GM12891 (cell line): ENCODE data around the gene BRI3BP.
"Not testable (repeated sequence)": the region's sequence is repeated elsewhere in the genome, so short reads cannot be mapped to it uniquely, and the experiment has no call there.

Source experiments
- DNase-seq: peaks from one replicate; pipeline ENCODE4 v3.0.0; 2011; ENCODE audit warnings: low spot score; ENCODE audit not compliant: insufficient read length
- FAIRE-seq: peaks from 2 replicates; lab custom pipeline; 2011; peaks lifted over from hg19 to GRCh38; lab: Jason Lieb, UNC
- PAX5 ChIP-seq: IDR thresholded peaks from 2 replicates; pipeline ENCODE4 v1.6.1; 2011; ENCODE audit warnings: low read length, moderate library complexity, mild to moderate bottlenecking; ENCODE audit not compliant: insufficient read depth, severe bottlenecking
- POLR2A ChIP-seq: IDR thresholded peaks from 2 replicates; pipeline ENCODE4 v1.6.1; 2011; ENCODE audit warnings: low read depth, low read length, control low read depth
- POLR2AphosphoS5 ChIP-seq: IDR thresholded peaks from 2 replicates; pipeline ENCODE4 v1.6.1; 2011; ENCODE audit warnings: low read depth, low read length, control low read depth
- POU2F2 ChIP-seq: IDR thresholded peaks from 2 replicates; pipeline ENCODE4 v1.6.1; 2011; ENCODE audit warnings: low read depth, mild to moderate bottlenecking, control low read depth, low read length, moderate library complexity
- SPI1 ChIP-seq: IDR thresholded peaks from 2 replicates; pipeline ENCODE4 v1.6.1; 2011; ENCODE audit warnings: low read depth, low read length, control low read depth
- TAF1 ChIP-seq: IDR thresholded peaks from 2 replicates; pipeline ENCODE4 v1.6.1; 2011; ENCODE audit warnings: low read depth, low read length, control low read depth

BRI3BP gene

DNA sequence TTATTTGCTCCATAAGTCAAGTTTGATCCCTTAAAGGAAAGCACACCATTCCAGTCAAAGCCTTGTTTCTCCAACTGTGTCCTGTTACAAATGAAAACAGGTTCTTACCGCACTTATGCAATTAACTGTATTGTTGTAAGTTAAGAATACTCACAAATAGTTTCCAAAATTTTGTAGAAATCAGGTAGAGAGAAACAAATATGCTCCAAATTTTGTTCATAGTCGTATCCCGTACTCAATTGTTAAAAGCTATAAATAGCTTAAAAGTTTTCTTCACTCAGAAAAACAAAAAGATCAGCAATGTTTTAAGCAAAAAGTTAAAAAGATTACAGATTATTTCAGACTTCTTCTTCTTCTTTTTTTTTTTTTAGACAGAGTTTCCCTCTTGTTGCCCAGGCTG is 67.8 kb downstream of the BRI3BP start:
- FAIRE-seq (no peak), DNase-seq (no peak)
- TF ChIP-seq SPI1: no peak
- no peak for TF ChIP-seq POLR2A
- TF ChIP-seq POU2F2: no peak
- no peak for TF ChIP-seq PAX5
- TF ChIP-seq POLR2AphosphoS5: no peak
- no peak for TF ChIP-seq TAF1

DNA sequence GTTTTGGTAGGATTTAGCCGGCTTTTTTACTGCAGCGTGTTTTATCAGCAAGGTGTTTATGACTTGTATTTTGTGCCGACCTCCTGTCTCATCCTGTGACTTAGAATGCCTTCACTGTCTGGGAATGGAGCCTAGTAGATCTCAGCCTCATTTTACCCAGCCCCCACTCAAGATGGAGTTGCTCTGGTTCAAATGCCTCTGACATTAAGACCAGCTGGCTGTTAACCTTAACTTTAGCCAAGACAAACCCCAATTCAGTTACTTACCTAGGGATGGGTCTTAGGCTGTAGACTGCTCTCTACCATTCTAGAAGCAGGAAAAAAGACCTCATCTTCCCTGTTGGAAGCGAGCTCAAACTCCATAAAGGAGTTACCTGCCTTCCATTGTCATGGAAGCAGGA is 70.1 kb downstream of the BRI3BP start:
- not testable (repeated sequence) for DNase-seq, FAIRE-seq

DNA sequence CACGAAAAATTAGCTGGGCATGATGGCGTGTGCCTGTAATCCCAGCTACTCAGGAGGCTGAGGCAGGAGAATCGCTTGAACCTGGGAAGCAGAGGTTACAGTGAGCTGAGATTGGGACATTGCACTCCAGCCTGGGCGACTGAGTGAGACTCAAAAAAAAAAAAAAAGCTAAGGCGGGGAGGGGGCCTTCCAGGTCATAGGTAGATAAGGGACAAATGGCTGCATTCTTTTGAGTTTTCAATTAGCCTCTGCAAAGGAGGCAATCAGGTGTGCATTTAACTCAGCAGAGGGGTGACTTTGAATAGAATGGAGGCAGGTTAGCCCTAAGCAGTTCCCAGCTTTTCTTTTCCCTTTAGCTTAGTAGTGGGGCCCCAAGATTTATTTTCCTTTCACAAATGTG is 71.0 kb downstream of the BRI3BP start:
- TF ChIP-seq SPI1: no peak
- TF ChIP-seq POU2F2: no peak
- no peak for TF ChIP-seq PAX5
- TF ChIP-seq POLR2AphosphoS5: no peak
- no peak for TF ChIP-seq TAF1
- TF ChIP-seq POLR2A: no peak
- DNase-seq (no peak), FAIRE-seq (no peak)

DNA sequence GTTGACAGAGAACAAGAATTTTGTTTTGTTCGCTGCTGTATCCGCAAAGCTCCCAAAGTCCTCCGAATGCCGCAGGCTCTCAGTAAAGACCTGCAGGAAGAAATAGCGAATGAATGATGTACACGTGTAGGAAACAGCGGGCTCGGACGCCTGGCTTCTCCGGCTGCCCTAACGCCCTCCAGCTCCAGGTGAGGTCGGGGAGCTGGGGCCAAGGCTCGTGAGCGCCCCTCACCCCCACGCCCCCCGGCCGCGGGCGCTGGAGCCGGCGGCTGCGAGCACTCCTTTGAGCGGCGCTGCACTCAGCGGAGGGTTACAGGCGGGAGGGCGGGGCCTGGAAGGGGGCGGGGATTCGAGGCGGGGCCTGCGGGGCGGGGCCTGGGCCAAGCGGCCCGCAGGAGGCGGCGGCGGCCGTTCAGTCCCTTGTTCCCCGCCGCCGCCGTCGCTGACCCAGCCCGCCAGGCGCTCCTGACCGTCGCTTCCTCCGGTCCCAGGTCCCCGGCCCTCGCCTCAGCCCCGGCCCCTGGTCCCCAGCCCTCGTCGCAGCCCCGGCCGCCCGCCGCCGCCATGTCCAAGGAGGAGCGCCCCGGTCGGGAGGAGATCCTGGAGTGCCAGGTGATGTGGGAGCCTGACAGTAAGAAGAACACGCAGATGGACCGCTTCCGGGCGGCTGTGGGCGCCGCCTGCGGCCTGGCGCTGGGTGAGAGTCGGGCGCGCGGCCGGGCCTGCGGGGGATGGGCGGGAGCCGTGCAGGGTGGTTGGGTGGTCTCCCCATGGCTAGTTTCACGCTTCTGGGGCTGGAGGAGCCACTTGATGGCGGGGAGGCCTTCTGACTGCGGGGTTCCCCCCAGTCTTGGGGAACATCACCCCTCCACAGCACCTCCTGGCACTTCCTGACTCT is 71.8 kb downstream of the BRI3BP start, which contains the start of gene AACS:
AACS (plus strand) TSS at position 415 of the 898 bp plus-strand sequence; CDS start at position 565, 150 bp downstream.
- FAIRE-seq: peak; percentile 80
- no peak for TF ChIP-seq PAX5
- TF ChIP-seq SPI1: no peak
- 0 out of 2 replicates have a peak, but pooled peaks have one; percentile 57 for TF ChIP-seq TAF1
- peak; percentile 59; the same call in 1 of the 2 replicates for TF ChIP-seq POLR2AphosphoS5
- no peak for TF ChIP-seq POLR2A
- no peak for TF ChIP-seq POU2F2
- peak; percentile 96 for DNase-seq

DNA sequence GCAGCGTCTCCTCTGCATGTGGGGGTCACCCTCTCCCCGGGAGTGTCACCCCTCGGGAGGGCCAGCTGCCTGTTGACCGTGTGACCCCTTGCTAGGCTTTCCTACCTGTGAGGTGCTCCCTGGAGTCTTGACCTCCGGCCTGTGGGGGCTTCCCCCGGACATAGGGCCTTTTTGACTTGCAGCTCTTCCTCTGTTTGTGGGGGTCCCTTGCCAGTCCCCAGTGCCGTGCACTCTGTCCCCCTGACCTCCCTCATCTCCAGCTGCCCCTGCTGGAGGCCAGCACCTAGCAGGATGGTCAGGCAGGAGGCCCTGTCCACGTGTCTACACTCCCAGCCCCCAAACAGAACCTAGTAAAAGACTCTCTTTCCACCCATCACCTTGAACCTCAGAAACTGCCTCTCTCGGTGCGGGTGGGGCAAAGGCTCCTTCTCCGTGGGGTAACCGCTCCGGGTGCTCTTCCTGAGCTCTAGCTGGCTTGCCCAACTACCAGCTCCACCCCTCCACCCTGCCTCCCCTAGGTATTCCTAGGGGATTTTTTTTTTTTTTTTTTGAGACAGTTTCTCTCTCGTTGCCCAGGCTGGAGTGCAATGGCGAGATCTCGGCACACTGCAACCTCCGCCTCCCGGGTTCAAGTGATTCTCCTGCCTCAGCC is 72.6 kb downstream of the BRI3BP start:
- TF ChIP-seq POLR2A: no peak
- no peak for TF ChIP-seq PAX5
- no peak for TF ChIP-seq POLR2AphosphoS5
- TF ChIP-seq SPI1: no peak
- no peak for TF ChIP-seq TAF1
- no peak for TF ChIP-seq POU2F2
- no peak for FAIRE-seq

DNA sequence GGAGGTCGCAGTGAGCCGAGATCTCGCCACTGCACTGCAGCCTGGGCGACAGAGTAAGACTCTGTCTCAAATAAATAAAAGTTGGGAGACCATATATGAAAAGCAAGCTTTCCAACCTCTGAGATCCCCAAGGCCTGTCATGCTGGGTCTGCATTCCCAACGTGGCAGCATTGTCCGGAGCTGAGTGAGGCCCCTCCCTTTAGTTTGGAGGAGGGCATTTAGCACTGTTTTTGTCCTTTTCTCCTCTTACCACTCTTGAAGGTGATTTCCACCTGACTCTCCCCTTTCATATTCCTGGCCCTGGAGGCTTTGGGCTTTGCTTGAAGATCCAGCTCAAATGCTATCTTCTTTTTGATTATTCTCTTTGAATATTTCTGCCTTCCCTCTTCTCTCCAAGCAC is 74.9 kb downstream of the BRI3BP start:
- TF ChIP-seq POLR2AphosphoS5 (no peak), POLR2A (no peak), POU2F2 (no peak), PAX5 (no peak), TAF1 (no peak)
- FAIRE-seq: no peak
- no peak for DNase-seq

More for the DNA sequence above, 72.6 kb downstream of the BRI3BP start:
- no peak for DNase-seq

DNA sequence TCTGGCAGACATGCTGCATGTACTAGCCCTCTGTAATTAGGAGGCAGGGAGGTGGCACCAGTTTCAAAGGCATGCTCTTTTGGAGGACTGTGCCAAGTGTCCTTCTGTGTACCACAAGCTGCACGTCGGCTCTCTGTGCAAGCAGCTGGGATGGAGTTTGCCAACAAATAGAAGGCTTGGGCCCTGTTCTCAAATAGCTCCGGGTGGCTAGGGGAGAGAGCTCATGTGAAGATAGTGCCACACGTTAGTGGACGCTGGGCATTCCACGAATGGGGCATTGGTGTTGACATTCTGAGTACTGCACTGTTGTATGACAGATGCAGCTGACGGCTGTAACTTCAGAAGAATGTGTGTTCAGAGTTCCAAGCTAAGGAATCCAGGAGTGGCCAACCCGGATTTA is 76.2 kb downstream of the BRI3BP start:
- TF ChIP-seq PAX5: no peak
- TF ChIP-seq POLR2AphosphoS5: no peak
- TF ChIP-seq SPI1: no peak
- TF ChIP-seq POLR2A: no peak
- TF ChIP-seq TAF1: no peak
- TF ChIP-seq POU2F2: no peak
- no peak for FAIRE-seq
- no peak for DNase-seq

DNA sequence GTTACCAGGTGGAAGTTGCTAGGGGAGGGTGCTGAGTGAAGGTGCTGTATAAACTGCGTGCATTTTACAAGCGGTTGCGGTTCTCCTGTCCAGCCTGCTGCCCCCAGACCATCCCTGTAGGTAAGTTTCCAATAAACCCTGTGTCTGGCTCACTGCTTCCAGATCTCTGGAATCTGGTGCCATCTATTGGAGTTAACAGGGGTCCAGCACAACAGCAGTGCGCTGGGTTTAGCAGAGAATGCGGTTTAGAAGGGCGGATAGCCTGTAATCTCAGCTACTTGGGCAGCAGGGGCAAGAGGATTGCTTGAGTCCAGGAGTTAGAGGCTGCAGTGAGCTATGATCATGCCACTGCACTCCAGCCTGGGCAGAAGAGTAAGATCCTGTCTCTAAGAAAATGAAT is 76.7 kb downstream of the BRI3BP start:
- no peak for TF ChIP-seq POLR2AphosphoS5
- no peak for TF ChIP-seq POLR2A
- no peak for TF ChIP-seq POU2F2
- TF ChIP-seq SPI1: no peak
- no peak for TF ChIP-seq PAX5
- TF ChIP-seq TAF1: no peak
- FAIRE-seq: no peak
- DNase-seq: no peak

DNA sequence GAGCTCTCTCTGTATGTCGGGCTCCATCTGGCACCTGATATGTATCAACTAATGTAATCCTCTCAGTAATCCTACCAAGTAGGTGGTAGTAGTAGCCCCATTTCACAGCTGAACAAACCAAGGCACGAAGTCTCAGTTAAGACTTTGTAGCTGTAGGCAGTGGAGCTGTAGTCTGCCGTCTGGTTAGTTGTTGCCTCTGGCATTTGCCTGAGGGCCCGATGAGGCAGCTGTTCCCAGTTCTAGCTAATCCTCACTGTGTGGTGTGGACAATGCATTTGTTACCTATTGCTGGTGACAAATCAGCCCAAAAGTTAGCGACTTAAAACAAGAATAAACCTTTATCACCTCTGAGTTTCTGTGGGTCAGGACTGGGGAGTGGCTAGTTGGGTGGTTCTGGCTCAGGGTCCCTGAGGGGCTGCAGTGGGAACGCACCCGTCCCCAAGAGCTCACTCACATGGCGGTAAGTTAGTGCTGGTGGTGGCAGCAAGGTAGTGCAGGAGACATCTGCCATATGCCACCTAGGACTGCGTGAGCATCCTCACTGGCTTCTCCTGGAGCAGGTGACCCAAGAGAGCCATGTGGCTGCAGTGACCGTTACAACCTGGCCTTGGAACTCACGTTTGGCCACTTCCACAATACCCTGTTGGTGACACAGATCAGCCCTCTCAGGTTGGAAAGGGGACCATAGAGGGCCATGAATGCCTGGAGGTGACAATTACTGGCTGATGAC is 77.4 kb downstream of the BRI3BP start:
- FAIRE-seq (no peak), DNase-seq (no peak)
- TF ChIP-seq POU2F2: no peak
- TF ChIP-seq SPI1: no peak
- no peak for TF ChIP-seq PAX5

DNA sequence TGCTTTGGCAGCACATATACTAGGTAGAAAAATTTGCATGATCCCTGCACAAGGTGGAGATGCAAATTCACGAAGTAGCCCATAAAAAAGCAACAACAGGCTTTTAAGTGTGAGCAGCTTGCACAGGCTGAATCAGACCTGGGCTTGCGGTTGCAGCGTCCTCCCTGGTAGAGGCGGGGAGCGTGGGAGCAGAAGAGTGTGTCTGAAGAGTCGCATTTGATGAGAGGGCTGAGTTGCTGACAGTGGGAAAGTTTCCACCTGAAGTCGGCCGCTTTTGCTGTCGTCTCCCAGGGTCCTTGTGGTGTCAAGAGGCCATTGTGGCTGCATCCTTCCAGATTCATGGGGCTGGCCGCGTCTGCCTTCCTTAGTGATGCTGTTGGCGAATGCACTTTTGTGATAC is 78.0 kb downstream of the BRI3BP start:
- no peak for FAIRE-seq
- no peak for DNase-seq
- TF ChIP-seq POLR2A: no peak
- no peak for TF ChIP-seq SPI1
